ENCODE measurements around the gene ZNF37A.

DNA sequence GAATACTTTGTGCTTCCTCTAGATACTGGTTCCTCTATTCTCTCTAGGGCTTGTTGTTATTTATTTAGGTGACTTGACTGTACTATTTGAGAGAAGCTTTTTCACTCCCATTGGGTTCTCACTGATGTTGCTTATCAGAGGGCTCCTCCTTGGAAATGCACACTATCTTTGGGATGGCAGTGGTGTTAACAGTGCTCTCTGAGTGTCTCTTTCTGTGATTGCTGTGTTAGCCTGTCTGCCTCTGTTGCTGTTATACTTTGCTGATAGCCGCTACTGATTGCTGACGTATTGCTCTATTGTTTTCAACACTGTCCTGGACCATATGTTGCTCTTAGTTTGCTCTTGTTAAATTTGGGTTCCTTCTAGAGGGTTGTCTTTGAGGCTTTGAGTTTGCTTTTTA, 49.0 kb upstream of the ZNF37A start:
- TF ChIP-seq CTCF (IDR thresholded peaks at IDR 0.05): no peak
- TF ChIP-seq POLR2A (IDR thresholded peaks at IDR 0.05): no peak

Measured in Peyer's patch (tissue), 4 donors.